Measurements from ENCODE around the gene EXOC4.

The EXOC4 gene

GRCh38 chr7:133593561-133593960 lies 340.7 kb downstream of the EXOC4 start:
- Histone ChIP-seq H2AFZ (ENCODE audit: low read length) (no peak overlapping the region), H3K9me3 (ENCODE audit: low read length) (no peaks in the 10 kb centered on the region), H3K27me3 (ENCODE audit: insufficient read depth, low read length) (no peaks in the 10 kb centered on the region), H3F3A (ENCODE audit: insufficient read depth, low read length) (no peaks in the 10 kb centered on the region), H3K9ac (ENCODE audit: low read length) (no peak overlapping the region), H3K4me2 (ENCODE audit: low read length) (no peak overlapping the region), H3K4me3 (ENCODE audit: low read depth, low read length, poor library complexity, severe bottlenecking) (no peak overlapping the region), H3K79me2 (ENCODE audit: insufficient read depth, low read length) (no peaks in the 10 kb centered on the region), H3K4me1 (ENCODE audit: insufficient read depth, low read length, severe bottlenecking) (no peaks in the 10 kb centered on the region), H3K9me2 (ENCODE audit: low read depth, low read length) (no peaks in the 10 kb centered on the region), H4K20me1 (ENCODE audit: insufficient read depth, low read length) (no peaks in the 10 kb centered on the region), H3K36me3 (ENCODE audit: insufficient read depth, low read length) (no peaks in the 10 kb centered on the region), H3K27ac (ENCODE audit: low read depth, low read length, poor library complexity, severe bottlenecking) (no peak overlapping the region)
- TF ChIP-seq CTCF (IDR thresholded peaks at IDR 0.05; ENCODE audit: low read length) (no peak), EZH2 (IDR thresholded peaks at IDR 0.05; ENCODE audit: borderline replicate concordance, low read length) (no peak)

- H2AFZ ChIP-seq (ENCODE audit: low read length) = no peak overlapping the region
- TF ChIP-seq EZH2 (IDR thresholded peaks at IDR 0.05; ENCODE audit: borderline replicate concordance, low read length) (no peak), CTCF (IDR thresholded peaks at IDR 0.05; ENCODE audit: low read length) (no peak)
- no peaks in the 10 kb centered on the region for H3K9me2 ChIP-seq (ENCODE audit: low read depth, low read length)
- no peak overlapping the region for H3K27ac ChIP-seq (ENCODE audit: low read depth, low read length, poor library complexity, severe bottlenecking)
- H4K20me1 ChIP-seq (ENCODE audit: insufficient read depth, low read length) = no peaks in the 10 kb centered on the region
- H3K9ac ChIP-seq (ENCODE audit: low read length) = no peak overlapping the region
- no peaks in the 10 kb centered on the region for H3F3A ChIP-seq (ENCODE audit: insufficient read depth, low read length)
- H3K79me2 ChIP-seq (ENCODE audit: insufficient read depth, low read length) = no peaks in the 10 kb centered on the region
- no peak overlapping the region for H3K4me3 ChIP-seq (ENCODE audit: low read depth, low read length, poor library complexity, severe bottlenecking)
- H3K4me2 ChIP-seq (ENCODE audit: low read length) = no peak overlapping the region
- no peaks in the 10 kb centered on the region for H3K27me3 ChIP-seq (ENCODE audit: insufficient read depth, low read length)
- no peaks in the 10 kb centered on the region for H3K9me3 ChIP-seq (ENCODE audit: low read length)
- no peaks in the 10 kb centered on the region for H3K4me1 ChIP-seq (ENCODE audit: insufficient read depth, low read length, severe bottlenecking)
- H3K36me3 ChIP-seq (ENCODE audit: insufficient read depth, low read length) = no peaks in the 10 kb centered on the region
Measured at GRCh38 chr7:133601617-133602016, 348.7 kb downstream of the EXOC4 start.

DNA sequence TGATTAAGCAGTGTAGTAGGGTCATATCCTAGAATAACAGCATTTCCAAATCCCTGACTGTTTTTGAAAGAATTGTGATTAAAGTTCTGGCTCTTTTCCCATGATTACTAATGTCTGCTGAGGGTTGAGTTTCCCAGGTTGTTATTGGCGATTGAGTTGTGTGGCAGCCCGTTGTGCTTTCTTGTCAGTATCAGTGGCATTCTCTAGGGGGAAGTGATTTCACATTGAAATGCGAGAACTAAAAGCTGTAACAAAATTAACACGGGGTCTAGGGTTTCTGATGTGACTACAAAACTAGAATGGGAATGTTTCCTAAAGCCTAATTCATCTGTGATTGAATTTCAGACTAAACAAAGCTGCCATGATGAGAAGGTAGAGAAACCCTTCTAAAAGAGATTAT lies 349.4 kb downstream of the EXOC4 start:
- H3K36me3 ChIP-seq (ENCODE audit: insufficient read depth, low read length) = no peaks in the 10 kb centered on the region

More for the DNA sequence above, 349.4 kb downstream of the EXOC4 start:
- no peaks in the 10 kb centered on the region for H3F3A ChIP-seq (ENCODE audit: insufficient read depth, low read length)
- no peaks in the 10 kb centered on the region for H3K9me3 ChIP-seq (ENCODE audit: low read length)
- H3K4me3 ChIP-seq (ENCODE audit: low read depth, low read length, poor library complexity, severe bottlenecking) = no peak overlapping the region
- no peak overlapping the region for H2AFZ ChIP-seq (ENCODE audit: low read length)
- no peak overlapping the region for H3K9ac ChIP-seq (ENCODE audit: low read length)
- no peaks in the 10 kb centered on the region for H3K27me3 ChIP-seq (ENCODE audit: insufficient read depth, low read length)
- H3K27ac ChIP-seq (ENCODE audit: low read depth, low read length, poor library complexity, severe bottlenecking) = no peak overlapping the region
- TF ChIP-seq EZH2 (IDR thresholded peaks at IDR 0.05; ENCODE audit: borderline replicate concordance, low read length) (no peak), CTCF (IDR thresholded peaks at IDR 0.05; ENCODE audit: low read length) (no peak)
- no peaks in the 10 kb centered on the region for H3K9me2 ChIP-seq (ENCODE audit: low read depth, low read length)
- no peaks in the 10 kb centered on the region for H4K20me1 ChIP-seq (ENCODE audit: insufficient read depth, low read length)
- no peak overlapping the region for H3K4me2 ChIP-seq (ENCODE audit: low read length)
- H3K4me1 ChIP-seq (ENCODE audit: insufficient read depth, low read length, severe bottlenecking) = no peaks in the 10 kb centered on the region
- no peaks in the 10 kb centered on the region for H3K79me2 ChIP-seq (ENCODE audit: insufficient read depth, low read length)

Measured in OCI-LY1 (cell line).